Ovary (tissue), 9 donors: ENCODE measurements around the gene KIF26B. TPM values are rescaled to one million over a fixed set of nuclear protein-coding genes. Genes with fewer than 3 reads are reported as not detected.

Experiments used
- DNase-seq, 5 donors: peaks; one replicate each; pipeline ENCODE4 v3.0.0-alpha.2; 2019 to 2020
- H3K27ac ChIP-seq, 2 donors: fragments of 200-600 bp; one replicate each; pipeline versions ENCODE4 v1.5.1 to v1.8.0; 2019 to 2022
- H3K27me3 ChIP-seq: fragments of 200-600 bp; one replicate; pipeline ENCODE4 v1.8.0; 2022
- H3K36me3 ChIP-seq: fragments of 200-600 bp; sonication (generic); one replicate; pipeline ENCODE4 v1.5.1; 2019
- H3K4me1 ChIP-seq: one replicate; pipeline ENCODE4 v1.8.1; 2013; ENCODE audit warnings: mild to moderate bottlenecking, moderate library complexity; ENCODE audit not compliant: insufficient read depth
- H3K4me3 ChIP-seq: fragments of 200-600 bp; sonication (generic); one replicate; pipeline ENCODE4 v1.5.1; 2017
- H3K9me3 ChIP-seq, 2 donors: fragments of 200-600 bp in 1 of 2; sonication (generic) in 1 of 2; one replicate each; pipeline versions ENCODE4 v1.5.1 to v1.8.1; 2013 to 2019; ENCODE audit warnings: mild to moderate bottlenecking in 1 of 2, moderate library complexity in 1 of 2
- EP300 ChIP-seq: sonication (generic); formaldehyde crosslinking; IDR thresholded peaks from one replicate; pipeline ENCODE4 v1.6.1; 2017; ENCODE audit warnings: antibody characterized with exemption
- POLR2A ChIP-seq: fragments of 450-650 bp; IDR thresholded peaks from one replicate; pipeline ENCODE4 v1.6.1; 2017; ENCODE audit warnings: antibody characterized with exemption, mild to moderate bottlenecking, moderate library complexity
- WGBS, 3 donors: extraction: QIAGEN DNeasy Blood & Tissue Kit in 1 of 3; methylation state at CpG; one replicate each; pipeline versions ENCODE4 v1.1.5 to v1.1.7; 2013 to 2017; 5-methylcytosine and 5-hydroxymethylcytosine counted together
- intact Hi-C, 4 donors: fragments of 100-400 bp; cut with DNase I; formaldehyde crosslinking; loops; one replicate each; pipeline versions ENCODE4 v1.11.0 to v1.15.1; 2022 to 2023
- polyA plus RNA-seq, 2 donors: library from polyadenylated mRNA; stranded (reverse); fragments of 200-250 nt in 1 of 2; fragments of 350-450 nt in 1 of 2; fragmentation: Illumina TruSeq in 1 of 2; extraction: RNeasy Lipid Tissue Mini Kit (QIAGEN cat#74804) in 1 of 2; gene quantifications; one replicate each; pipeline ENCODE4 v1.2.3, GENCODE V29; 2013 to 2014
- total RNA-seq, 7 donors: library from RNA; depleted of rRNA in 2 of 7; stranded (reverse); fragments of >200 nt in 2 of 7; fragmentation: NEBNext Ultra II Directional in 3 of 7; extraction: Animal tissue kit (Norgen Biotek cat#: 25700) in 3 of 7; gene quantifications; one replicate each; pipeline versions ENCODE4 v1.1.0 to v1.2.4, GENCODE V29; 2016 to 2023
- TF ChIP-seq, protein P1 (sequence below), 3 donors: fragments of 450-650 bp in 2 of 3; fragments of 200-600 bp in 1 of 3; IDR thresholded peaks; one replicate each; pipeline versions ENCODE4 v1.5.1 to v1.8.0; 2016 to 2022; ENCODE audit warnings: antibody characterized with exemption in 3 of 3, mild to moderate bottlenecking in 1 of 3
- donor health status: DM: no; HTN: no; CAD: no; lungs with moderate emphysema.
- donor health status: DM: no; HTN: no; CAD: no.
- donor health status: Bipolar disorder and iron deficiency.
- donor health status: DM: yes; HTN: yes; CAD: no.
- donor health status: DM: no; HTN: no; CAD: no.
- donor health status: DM: yes; HTN: yes; CAD: no.

The KIF26B gene
- total and polyA plus RNA-seq, 9 donors, result 0.28 to 4.0 (median 0.54) TPM

DNA sequence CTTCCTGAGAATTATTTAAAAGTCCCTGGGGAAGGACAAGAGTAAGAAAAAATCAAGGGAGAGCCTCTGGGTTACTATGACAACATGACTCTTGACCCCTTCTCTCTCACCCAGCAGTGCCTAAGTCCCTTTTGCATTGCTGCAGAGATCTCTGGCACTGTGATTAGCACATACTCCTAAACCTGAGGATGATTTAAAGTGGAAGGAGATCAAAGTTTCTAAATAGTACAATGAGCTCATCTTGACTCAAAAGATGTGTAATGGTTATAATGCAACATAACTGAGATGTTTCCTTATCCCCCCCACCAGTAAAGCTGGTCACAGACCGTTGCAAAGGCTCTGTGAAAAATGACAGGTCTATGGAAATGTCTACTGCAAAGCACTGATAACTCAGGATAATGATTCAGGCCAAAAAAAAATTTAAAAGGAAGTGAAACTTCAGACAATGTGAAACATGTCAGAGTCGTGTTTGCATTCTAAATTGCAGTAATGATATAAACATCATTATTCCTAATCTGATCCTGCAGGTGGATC, 519.2 kb downstream of the KIF26B start:
- TF ChIP-seq, protein P1, sequence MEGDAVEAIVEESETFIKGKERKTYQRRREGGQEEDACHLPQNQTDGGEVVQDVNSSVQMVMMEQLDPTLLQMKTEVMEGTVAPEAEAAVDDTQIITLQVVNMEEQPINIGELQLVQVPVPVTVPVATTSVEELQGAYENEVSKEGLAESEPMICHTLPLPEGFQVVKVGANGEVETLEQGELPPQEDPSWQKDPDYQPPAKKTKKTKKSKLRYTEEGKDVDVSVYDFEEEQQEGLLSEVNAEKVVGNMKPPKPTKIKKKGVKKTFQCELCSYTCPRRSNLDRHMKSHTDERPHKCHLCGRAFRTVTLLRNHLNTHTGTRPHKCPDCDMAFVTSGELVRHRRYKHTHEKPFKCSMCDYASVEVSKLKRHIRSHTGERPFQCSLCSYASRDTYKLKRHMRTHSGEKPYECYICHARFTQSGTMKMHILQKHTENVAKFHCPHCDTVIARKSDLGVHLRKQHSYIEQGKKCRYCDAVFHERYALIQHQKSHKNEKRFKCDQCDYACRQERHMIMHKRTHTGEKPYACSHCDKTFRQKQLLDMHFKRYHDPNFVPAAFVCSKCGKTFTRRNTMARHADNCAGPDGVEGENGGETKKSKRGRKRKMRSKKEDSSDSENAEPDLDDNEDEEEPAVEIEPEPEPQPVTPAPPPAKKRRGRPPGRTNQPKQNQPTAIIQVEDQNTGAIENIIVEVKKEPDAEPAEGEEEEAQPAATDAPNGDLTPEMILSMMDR (IDR thresholded peaks at IDR 0.05), result no peak
- H3K27ac ChIP-seq, result no peak overlapping the region
- H3K9me3 ChIP-seq, result no peaks in the 10 kb centered on the region
- H3K4me3 ChIP-seq, result no peak overlapping the region
- no peak for DNase-seq
- no peaks in the 10 kb centered on the region for H3K4me1 ChIP-seq
- intact Hi-C loops, result no loop called here
- no peaks in the 10 kb centered on the region for H3K27me3 ChIP-seq
- WGBS, 3 donors, result 37 to 44% (median 41%) methylated on average over 2 of the region's 2 CpGs
- no peaks in the 10 kb centered on the region for H3K36me3 ChIP-seq

DNA sequence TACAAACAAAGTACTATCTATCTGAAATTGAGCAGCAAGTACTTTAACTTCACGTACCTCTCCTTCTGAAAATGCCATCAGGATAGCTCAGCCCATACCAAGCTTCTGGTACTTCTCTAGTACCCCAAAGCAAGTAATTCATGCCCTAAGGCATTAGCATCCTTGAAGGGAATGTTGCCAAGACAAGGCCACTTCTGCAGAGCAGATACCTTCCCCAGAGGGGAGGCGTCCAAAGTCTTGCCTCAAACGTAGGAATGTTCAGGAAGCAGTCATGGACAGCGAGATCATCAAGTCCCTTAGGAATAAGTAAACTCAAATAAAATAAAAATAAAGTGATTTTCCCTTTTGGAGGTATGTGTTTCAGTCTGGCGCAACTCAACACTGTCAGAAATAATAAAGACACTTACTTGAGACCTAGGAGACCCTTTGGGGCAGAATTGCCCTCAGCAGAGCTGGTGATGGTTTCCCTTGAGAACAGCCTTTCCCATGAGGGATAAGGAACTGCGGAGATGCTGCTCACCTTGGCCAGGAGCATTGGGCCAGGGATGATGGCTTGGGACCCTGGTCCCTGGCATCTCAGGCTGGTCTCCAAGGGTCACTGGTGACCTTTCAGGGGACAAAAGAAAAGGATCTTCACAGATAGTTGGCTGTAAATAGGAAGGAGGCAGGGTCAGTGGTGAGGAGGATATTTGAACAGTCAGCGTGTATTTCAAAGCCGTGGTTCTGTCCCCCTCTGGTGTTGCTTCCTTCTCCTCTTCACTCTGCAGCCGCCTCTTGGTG, 522.9 kb downstream of the KIF26B start:
- H3K9me3 ChIP-seq, result no peaks in the 10 kb centered on the region
- WGBS, 3 donors, result 86 to 90% (median 88%) methylated on average over 9 of the region's 9 CpGs
- DNase-seq, result no peak
- no peaks in the 10 kb centered on the region for H3K27me3 ChIP-seq
- H3K4me3 ChIP-seq, result no peak overlapping the region
- no peak overlapping the region for H3K27ac ChIP-seq
- intact Hi-C loops, result no loop called here
- TF ChIP-seq EP300 (no peak), POLR2A (no peak)
- TF ChIP-seq, protein P1 (IDR thresholded peaks at IDR 0.05), result no peak
- H3K4me1 ChIP-seq, result no peaks in the 10 kb centered on the region
- H3K36me3 ChIP-seq, result no peaks in the 10 kb centered on the region

DNA sequence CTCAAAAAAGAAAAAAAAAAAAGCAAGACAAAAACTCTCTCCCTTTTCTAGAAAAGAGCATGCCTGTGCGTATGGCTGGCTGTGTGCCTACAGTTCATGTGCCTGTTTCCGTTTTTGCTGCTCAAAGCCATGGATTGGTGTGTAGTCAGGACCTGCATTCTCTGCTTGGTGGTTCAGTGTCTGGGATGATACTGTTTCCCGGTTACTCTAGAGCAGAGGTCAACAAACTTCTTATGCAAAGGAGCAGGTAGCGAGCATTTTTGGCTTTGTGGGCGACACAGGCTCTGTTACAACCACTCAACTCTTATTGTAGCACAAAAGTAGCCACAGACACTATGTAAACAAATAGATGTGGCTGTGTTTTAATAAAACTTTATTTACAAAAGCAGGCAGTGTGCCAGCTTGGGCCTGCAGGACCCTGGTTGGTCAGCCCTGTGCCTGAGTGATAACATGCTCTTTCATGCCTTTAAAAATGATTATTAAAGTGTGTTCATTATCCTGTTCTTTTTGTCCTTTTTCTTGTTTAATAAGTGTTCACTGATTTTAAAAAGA, 524.2 kb downstream of the KIF26B start:
- 86 to 89% (median 88%) methylated on average over 5 of the region's 5 CpGs for WGBS, 3 donors

More for the DNA sequence above, 524.2 kb downstream of the KIF26B start:
- TF ChIP-seq POLR2A, result no peak
- TF ChIP-seq, protein P1 (IDR thresholded peaks at IDR 0.05), result no peak
- TF ChIP-seq EP300, result no peak
- no peaks in the 10 kb centered on the region for H3K4me1 ChIP-seq
- DNase-seq, result no peak
- H3K9me3 ChIP-seq, result no peaks in the 10 kb centered on the region
- intact Hi-C loops, result no loop called here
- H3K27me3 ChIP-seq, result no peaks in the 10 kb centered on the region
- no peaks in the 10 kb centered on the region for H3K36me3 ChIP-seq
- H3K27ac ChIP-seq, result no peak overlapping the region
- no peak overlapping the region for H3K4me3 ChIP-seq
